ENCODE data around the gene RPL13A.
"Not testable (repeated sequence)": the region's sequence is repeated elsewhere in the genome, so short reads cannot be mapped to it uniquely, and the experiment has no call there.

RPL13A gene

GRCh38 chr19:49487277-49488045 lies at the start of gene RPL13A:
Gene RPL13A, plus strand, starts transcription at chr19:49487608. Its CDS starts 22 bp downstream, at chr19:49487630.
- peak; percentile 100 for DNase-seq

- DNase-seq = no peak
Measured at GRCh38 chr19:49438261-49438660, 49.1 kb upstream of the RPL13A start.

- DNase-seq = no peak
Measured at GRCh38 chr19:49439836-49440235, 47.6 kb upstream of the RPL13A start.

- no peak for DNase-seq
Measured at GRCh38 chr19:49440439-49441209, 46.8 kb upstream of the RPL13A start.

DNA sequence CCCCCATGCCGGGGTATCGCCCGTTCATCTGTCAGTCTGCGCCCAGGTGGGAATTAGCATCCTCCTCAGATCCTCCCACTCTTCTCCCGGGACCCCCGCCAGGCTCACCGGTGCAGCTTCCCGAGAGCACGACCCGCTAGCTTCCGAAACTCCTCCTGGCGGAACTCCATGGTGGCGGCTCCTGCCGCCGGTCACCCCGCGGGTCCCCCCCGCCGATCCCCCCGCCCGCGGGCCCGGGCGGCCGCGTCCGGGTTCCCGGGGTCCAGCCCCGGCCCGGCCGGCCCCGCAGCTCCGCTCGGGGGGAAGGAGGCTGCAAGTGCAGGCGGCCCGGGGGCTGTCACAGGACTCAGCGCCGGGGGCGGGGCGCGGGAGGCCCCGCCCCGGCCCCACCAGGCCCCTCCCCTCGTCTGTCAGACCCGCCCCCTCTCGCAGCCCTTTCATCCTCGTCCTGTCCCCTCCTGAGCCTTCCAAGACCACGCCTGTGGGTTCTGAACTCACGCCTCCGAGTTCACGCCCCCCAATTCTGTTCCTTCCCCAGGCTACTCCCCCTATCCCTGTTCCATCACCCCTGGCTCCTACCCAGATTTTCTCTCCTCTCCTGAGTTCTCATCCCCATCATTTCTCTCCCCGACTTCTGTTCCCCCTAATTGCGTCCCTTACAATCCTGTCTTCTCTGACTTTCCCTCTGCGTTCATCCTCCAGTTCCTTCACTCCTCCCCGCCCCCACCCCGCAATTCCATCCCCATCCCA lies 46.0 kb upstream of the RPL13A start, which contains the start of gene SLC17A7:
SLC17A7 (minus strand) TSS at position 318 of the 750 bp plus-strand sequence; CDS start at position 170, 148 bp downstream.
- peak; percentile 45 for DNase-seq

GRCh38 chr19:49441960-49442350 lies 45.5 kb upstream of the RPL13A start:
- DNase-seq = no peak

DNA sequence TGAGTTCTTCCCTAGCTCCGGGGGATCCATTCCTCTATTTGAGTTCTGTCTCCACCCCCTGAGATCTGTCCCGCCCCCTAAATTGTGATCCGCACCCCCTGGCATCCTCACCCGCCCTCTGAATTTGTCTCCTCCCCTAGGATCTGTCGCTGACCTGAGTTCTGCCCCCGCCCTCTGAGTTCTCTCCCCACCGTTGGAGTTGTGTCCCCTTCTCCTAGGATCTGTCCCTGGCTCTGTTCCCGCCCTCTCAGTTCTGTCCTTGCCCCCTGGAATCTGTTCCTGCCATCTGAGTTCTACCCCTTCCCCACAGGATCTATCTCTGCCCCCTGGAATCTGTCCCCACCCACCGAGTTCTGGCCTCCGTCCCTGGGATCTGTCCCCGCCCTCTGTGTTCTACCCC lies 45.1 kb upstream of the RPL13A start:
- no peak for DNase-seq

- DNase-seq = peak; percentile 64
Measured at GRCh38 chr19:49442771-49443365, 44.5 kb upstream of the RPL13A start.

DNA sequence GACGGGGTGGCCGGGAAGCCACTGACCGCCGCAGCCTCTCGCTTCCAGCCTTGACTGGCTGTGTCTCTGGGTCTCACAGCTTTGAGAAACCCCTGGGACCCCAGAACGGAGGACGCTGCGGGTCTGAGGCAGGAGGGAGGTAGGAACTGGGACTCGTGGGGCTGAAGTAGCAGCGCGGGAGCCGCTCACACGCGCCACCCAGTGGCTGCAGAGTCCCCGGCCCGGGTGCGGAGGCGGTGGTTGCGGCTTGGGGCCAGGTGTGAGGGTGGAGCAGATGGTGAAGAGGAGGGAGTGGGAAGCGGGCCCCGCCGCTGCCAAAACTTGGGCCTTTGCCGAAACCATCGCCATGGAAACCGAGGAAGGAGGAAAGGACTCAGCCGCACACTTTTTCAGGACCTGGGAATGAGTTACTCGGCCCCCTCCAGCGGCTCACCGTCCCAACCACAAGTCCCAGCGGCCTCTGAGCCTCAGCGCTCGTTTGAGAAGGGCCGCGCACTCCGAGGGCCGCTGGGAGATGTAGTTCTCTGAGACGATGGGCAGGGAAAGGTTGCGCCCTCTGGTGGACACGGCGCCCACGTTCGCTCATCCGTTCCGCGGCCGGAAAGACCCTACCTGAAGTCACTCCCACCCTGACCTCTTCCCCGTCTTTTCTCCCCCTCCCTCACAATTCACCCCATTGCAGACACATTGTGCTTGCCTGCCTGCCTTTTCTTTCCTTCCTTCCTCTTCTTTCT lies 43.9 kb upstream of the RPL13A start:
- peak; percentile 97 for DNase-seq

- not testable (repeated sequence) for DNase-seq
Measured at GRCh38 chr19:49444100-49444700, 43.2 kb upstream of the RPL13A start.

DNA sequence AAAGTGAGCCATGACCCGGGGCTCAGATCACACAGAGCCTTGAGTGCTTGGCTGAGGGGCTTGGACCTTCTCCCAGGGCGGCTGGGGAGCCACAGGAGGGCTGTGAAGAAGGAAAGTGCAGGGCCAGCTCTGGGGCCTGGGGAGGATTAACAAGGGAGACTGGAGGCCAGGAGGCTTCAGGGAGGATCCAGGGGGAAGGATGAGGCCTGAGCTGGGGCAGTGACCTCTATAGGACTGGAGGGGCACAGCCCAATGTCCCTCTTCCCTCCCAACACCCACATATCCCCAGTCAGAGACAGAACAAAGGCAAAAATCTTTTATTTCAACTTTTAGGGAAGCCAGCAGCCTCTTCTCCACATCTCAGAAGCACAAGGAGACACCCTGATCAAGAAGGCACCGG lies 41.4 kb upstream of the RPL13A start:
- no peak for DNase-seq

DNA sequence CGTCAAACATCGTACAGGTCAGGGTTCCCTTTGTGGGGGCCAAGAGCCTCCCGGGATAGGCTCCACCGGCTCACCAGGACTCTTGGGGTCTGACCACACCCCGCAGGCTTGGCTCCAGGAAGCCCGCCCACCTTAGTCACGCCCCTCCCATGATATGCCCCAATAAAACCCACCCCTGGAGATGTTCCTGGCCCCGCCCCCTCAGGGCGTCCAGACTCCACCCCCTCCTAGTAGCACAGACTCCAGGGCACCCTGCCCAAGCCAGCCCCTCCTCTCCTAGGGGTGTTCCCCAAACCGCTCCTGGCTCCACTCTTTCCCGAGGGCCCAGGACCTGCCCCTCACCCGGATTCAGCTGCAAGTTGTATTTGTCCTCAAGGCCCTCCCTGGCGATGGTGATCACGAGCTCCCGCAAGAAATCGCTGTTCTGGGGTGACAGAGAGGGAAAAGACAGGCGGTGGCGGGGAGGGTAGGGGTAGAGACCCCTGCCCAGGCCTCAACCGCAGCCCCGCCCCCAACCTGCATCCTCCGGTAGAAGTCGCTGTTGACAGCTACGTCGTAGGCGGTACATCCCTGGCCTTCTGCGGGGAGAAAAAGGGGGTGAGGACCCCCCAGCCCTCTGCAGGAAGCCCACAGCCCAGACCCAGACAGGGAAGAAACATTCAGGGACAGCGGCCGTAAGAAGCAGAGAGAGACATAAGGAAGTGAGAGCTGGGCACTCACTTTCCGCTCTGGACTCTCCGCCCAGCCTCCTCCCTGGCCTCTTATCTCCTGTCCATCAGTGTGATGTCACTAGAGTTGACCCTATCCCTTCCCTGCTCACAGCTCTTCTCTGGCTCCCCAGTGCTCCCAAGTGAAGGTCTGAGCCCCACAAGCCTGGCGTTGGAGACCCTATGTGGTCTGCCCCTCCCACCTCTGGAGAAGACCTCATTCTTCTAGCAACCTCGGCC lies 39.6 kb upstream of the RPL13A start:
- no peak for DNase-seq

- DNase-seq = no peak
Measured at GRCh38 chr19:49448432-49448786, 39.0 kb upstream of the RPL13A start.

DNA sequence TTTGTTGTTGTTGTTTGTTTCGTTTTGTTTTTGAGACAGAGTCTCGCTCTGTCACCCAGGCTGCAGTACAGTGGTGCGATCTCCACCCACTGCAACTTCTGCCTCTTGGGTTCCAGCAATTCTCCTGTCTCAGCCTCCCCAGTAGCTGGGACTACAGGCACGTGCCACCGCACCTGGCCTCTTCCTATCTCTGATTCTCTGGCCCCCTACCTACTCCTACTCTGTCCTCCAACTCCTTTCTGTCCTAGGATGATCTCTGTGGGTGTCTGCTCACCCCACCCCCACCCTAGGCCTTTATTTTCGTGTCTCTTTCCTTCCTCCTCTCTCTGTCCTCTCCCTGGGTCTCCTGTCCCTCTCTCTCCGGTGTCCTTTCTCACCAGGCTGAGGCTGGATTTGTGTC lies 37.0 kb upstream of the RPL13A start:
- no peak for DNase-seq

GRCh38 chr19:49451430-49452181 lies 35.8 kb upstream of the RPL13A start, which contains the start of gene PIH1D1:
Gene PIH1D1, minus strand, starts transcription at chr19:49451814. Its CDS starts 240 bp downstream, at chr19:49451574.
- peak; percentile 99 for DNase-seq

DNA sequence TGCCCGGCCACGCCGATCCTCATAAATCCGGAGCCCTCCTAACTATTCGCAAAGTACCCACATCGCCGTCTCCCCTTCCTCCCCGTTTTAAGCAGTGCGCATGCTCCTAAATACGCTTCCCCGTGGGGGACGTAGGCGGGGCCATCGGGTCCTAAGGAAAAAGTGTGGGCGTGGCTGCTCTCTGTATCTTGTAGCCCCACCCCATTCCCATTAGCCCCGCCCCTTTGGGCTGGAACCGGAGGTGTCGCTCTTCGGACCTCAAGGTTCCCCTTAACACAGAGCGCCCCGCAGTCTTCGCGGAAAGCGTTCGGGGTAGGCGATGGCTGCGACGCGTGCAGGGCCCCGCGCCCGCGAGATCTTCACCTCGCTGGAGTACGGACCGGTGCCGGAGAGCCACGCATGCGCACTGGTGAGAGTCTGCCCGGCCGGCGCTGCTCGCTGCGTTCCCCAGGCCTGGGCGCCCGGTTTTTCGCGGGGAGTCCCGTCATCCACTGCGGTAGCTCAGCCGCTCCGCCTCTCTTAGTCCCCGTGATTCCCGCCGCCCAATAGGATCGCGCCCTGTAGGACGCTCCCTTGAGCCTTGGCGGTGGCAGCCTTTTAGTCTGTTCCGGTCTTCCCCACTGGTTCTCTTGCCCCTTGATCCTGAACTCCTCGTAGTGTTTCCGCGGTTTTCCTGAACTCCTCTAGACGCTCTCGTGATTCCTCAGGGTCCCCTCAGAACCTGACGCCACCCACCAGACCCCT lies 34.2 kb upstream of the RPL13A start, which contains the start of gene ALDH16A1:
ALDH16A1 (plus strand) TSS at position 213 of the 744 bp plus-strand sequence; CDS start at position 320, 107 bp downstream.
- peak; percentile 99 for DNase-seq

DNA sequence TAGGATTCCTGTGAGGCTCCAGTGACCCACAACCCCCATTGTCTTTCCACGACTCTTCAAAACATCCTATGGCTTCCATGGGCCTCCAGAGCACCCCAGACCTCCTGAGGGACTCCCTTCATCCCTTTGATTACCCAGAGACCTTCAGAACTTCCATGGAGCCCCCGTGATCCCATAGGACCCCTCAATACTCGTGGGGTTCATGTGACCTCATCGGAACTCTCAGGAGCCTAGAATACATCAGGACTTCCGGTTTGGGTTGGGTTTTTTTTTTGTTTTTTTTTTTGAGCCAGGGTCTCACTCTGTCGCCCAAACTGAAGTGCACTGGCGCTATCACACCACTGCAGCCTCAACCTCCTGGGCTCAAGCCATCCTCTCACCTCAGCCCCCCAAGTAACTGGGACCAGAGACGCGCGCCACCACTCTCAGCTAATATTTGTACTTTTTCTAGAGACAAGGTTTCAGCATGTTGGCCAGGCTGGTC lies 33.6 kb upstream of the RPL13A start:
- no peak for DNase-seq

GRCh38 chr19:49455773-49456172 lies 31.6 kb upstream of the RPL13A start:
- DNase-seq = no peak

DNA sequence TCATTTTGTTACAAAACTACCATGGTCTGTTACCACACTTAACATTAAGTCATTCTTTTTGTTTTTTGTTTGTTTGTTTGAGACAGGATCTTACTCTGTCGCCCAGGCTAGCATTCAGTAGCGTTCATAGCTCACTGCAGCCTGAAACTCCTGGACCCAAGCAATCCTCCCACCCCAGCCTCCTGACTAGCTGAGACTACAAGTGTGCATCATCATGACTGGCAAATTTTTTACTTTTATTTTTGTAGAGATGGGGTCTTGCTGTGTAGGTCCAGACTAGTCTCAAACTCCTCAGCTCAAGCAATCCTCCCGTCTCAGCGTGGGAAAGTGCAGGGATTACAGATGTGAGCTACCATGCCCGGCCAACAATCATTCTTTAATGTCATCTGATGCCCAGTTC lies 31.1 kb upstream of the RPL13A start:
- no peak for DNase-seq
